OCI-LY1 (cell line): ENCODE results near the gene PSMD14.
"Not testable (repeated sequence)": the region's sequence is repeated elsewhere in the genome, so short reads cannot be mapped to it uniquely, and the experiment has no call there.

Experiments
- EZH2 ChIP-seq: fragments of 200-600 bp; sonication (generic), shearing (Covaris generic); IDR thresholded peaks from 2 replicates; pipeline ENCODE4 v1.8.0; 2017; ENCODE audit warnings: borderline replicate concordance, mixed run types, mild to moderate bottlenecking, antibody characterized with exemption, low read length, moderate library complexity, mixed read lengths
- TF ChIP-seq, protein P1 (sequence below): fragments of 200-600 bp; sonication (generic), shearing (Covaris generic); IDR thresholded peaks from 2 replicates; pipeline ENCODE4 v1.5.1; 2017; ENCODE audit warnings: mild to moderate bottlenecking, antibody characterized with exemption, low read length, moderate library complexity, mixed read lengths

DNA sequence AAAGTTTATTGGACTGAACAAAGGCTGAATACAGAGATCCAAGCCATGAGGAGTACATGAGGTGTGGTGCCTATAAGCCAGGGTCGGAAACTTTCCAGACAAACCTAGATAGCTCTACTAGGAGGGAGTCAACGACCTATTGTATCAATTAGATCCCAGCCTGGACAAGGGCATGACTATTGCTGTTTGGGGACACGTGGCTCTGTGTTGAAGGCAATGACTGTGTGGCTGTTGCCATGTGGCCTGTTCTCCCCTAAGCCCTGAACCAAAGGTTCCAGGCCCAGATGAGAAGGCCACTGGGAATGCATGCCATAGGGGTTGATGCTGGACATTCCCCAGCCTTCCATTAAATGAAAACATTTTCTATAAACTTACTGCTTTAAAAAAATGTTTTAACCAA, 31.3 kb downstream of the PSMD14 start:
- TF ChIP-seq, protein P1, sequence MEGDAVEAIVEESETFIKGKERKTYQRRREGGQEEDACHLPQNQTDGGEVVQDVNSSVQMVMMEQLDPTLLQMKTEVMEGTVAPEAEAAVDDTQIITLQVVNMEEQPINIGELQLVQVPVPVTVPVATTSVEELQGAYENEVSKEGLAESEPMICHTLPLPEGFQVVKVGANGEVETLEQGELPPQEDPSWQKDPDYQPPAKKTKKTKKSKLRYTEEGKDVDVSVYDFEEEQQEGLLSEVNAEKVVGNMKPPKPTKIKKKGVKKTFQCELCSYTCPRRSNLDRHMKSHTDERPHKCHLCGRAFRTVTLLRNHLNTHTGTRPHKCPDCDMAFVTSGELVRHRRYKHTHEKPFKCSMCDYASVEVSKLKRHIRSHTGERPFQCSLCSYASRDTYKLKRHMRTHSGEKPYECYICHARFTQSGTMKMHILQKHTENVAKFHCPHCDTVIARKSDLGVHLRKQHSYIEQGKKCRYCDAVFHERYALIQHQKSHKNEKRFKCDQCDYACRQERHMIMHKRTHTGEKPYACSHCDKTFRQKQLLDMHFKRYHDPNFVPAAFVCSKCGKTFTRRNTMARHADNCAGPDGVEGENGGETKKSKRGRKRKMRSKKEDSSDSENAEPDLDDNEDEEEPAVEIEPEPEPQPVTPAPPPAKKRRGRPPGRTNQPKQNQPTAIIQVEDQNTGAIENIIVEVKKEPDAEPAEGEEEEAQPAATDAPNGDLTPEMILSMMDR: not testable (repeated sequence)
- not testable (repeated sequence) for TF ChIP-seq EZH2
